ENCODE measurements around the gene WDR70.

DNA sequence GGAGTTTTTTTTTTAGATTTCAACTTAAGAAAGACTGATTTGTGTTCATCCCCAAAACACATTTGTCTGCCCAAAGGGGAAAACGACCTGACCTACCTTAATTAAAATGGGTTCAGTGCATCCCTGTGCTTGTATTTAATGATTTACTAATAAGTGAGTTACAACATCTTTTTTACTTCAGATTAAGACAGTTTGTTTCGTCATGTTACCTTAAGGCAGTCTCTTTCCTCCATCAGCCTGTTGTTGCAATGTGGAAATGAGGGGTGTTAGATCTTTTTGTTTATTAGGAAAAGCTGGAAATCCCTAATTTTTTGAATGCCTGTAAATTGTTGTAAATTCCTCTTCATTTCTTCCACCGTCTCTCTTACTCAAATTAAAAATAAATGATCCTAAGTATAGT is 283.2 kb downstream of the WDR70 start:
- no peak for TF ChIP-seq CTBP1 (IDR thresholded peaks at IDR 0.05; ENCODE audit: borderline replicate concordance)
- TF ChIP-seq FOXK2 (IDR thresholded peaks at IDR 0.05): no peak
- no peak for TF ChIP-seq ARNT (IDR thresholded peaks at IDR 0.05)
- TF ChIP-seq BHLHE40 (IDR thresholded peaks at IDR 0.05; ENCODE audit: borderline replicate concordance): no peak
- no peak for TF ChIP-seq SUZ12 (IDR thresholded peaks at IDR 0.05)
- TF ChIP-seq HDGF (IDR thresholded peaks at IDR 0.05; ENCODE audit: borderline replicate concordance): no peak
- no peak for TF ChIP-seq SP1 (IDR thresholded peaks at IDR 0.05)
- TF ChIP-seq NFRKB (IDR thresholded peaks at IDR 0.05): no peak
- no peak for TF ChIP-seq TARDBP (IDR thresholded peaks at IDR 0.05)
- no peak for TF ChIP-seq PKNOX1 (IDR thresholded peaks at IDR 0.05)

Data from HEK293T (cell line).